ENCODE measurements around the gene PTPRG.

PTPRG gene

GRCh38 chr3:61924090-61924735, 362.8 kb downstream of the PTPRG start:
- H3K36me3 ChIP-seq (ENCODE audit: insufficient read depth, low read depth, low read length), result no peaks in the 10 kb centered on the region
- H3K9ac ChIP-seq (ENCODE audit: low read depth, low read length), result no peak overlapping the region
- H3K27me3 ChIP-seq (ENCODE audit: insufficient read depth, low read length), result no peaks in the 10 kb centered on the region
- H3K9me3 ChIP-seq (ENCODE audit: insufficient read depth, low read depth, low read length), result no peaks in the 10 kb centered on the region
- H3K4me3 ChIP-seq (ENCODE audit: low read length), result no peak overlapping the region
- H3K27ac ChIP-seq (ENCODE audit: low read length), result no peak overlapping the region
- H3K4me1 ChIP-seq (ENCODE audit: insufficient read depth, low read length), result peaks cover 21% of the 10 kb centered on the region

- Histone ChIP-seq H3K4me1 (ENCODE audit: insufficient read depth, low read length) (peaks cover 21% of the 10 kb centered on the region), H3K27ac (ENCODE audit: low read length) (no peak overlapping the region)
Observed at GRCh38 chr3:61924991-61925390, 363.6 kb downstream of the PTPRG start.

GRCh38 chr3:61925721-61926120, 364.4 kb downstream of the PTPRG start:
- Histone ChIP-seq H3K36me3 (ENCODE audit: insufficient read depth, low read depth, low read length) (no peaks in the 10 kb centered on the region), H3K4me3 (ENCODE audit: low read length) (no peak overlapping the region), H3K4me1 (ENCODE audit: insufficient read depth, low read length) (peaks cover 21% of the 10 kb centered on the region), H3K27ac (ENCODE audit: low read length) (no peak overlapping the region), H3K9me3 (ENCODE audit: insufficient read depth, low read depth, low read length) (no peaks in the 10 kb centered on the region), H3K9ac (ENCODE audit: low read depth, low read length) (no peak overlapping the region), H3K27me3 (ENCODE audit: insufficient read depth, low read length) (no peaks in the 10 kb centered on the region)

More at GRCh38 chr3:61924991-61925390, 363.6 kb downstream of the PTPRG start:
- H3K36me3 ChIP-seq (ENCODE audit: insufficient read depth, low read depth, low read length), result no peaks in the 10 kb centered on the region
- H3K4me3 ChIP-seq (ENCODE audit: low read length), result no peak overlapping the region
- H3K27me3 ChIP-seq (ENCODE audit: insufficient read depth, low read length), result no peaks in the 10 kb centered on the region
- H3K9ac ChIP-seq (ENCODE audit: low read depth, low read length), result no peak overlapping the region
- H3K9me3 ChIP-seq (ENCODE audit: insufficient read depth, low read depth, low read length), result no peaks in the 10 kb centered on the region

GRCh38 chr3:61926923-61927322, 365.6 kb downstream of the PTPRG start:
- Histone ChIP-seq H3K9ac (ENCODE audit: low read depth, low read length) (no peak overlapping the region), H3K4me3 (ENCODE audit: low read length) (no peak overlapping the region), H3K36me3 (ENCODE audit: insufficient read depth, low read depth, low read length) (no peaks in the 10 kb centered on the region), H3K4me1 (ENCODE audit: insufficient read depth, low read length) (peaks cover 21% of the 10 kb centered on the region), H3K27me3 (ENCODE audit: insufficient read depth, low read length) (no peaks in the 10 kb centered on the region), H3K27ac (ENCODE audit: low read length) (no peak overlapping the region), H3K9me3 (ENCODE audit: insufficient read depth, low read depth, low read length) (no peaks in the 10 kb centered on the region)

GRCh38 chr3:61927332-61927731, 366.0 kb downstream of the PTPRG start:
- no peak overlapping the region for H3K27ac ChIP-seq (ENCODE audit: low read length)

GRCh38 chr3:61928039-61928438, 366.7 kb downstream of the PTPRG start:
- Histone ChIP-seq H3K9ac (ENCODE audit: low read depth, low read length) (no peak overlapping the region), H3K27ac (ENCODE audit: low read length) (no peak overlapping the region), H3K27me3 (ENCODE audit: insufficient read depth, low read length) (no peaks in the 10 kb centered on the region), H3K4me1 (ENCODE audit: insufficient read depth, low read length) (peaks cover 25% of the 10 kb centered on the region), H3K36me3 (ENCODE audit: insufficient read depth, low read depth, low read length) (no peaks in the 10 kb centered on the region), H3K9me3 (ENCODE audit: insufficient read depth, low read depth, low read length) (no peaks in the 10 kb centered on the region), H3K4me3 (ENCODE audit: low read length) (no peak overlapping the region)

More at GRCh38 chr3:61927332-61927731, 366.0 kb downstream of the PTPRG start:
- Histone ChIP-seq H3K9ac (ENCODE audit: low read depth, low read length) (no peak overlapping the region), H3K27me3 (ENCODE audit: insufficient read depth, low read length) (no peaks in the 10 kb centered on the region), H3K9me3 (ENCODE audit: insufficient read depth, low read depth, low read length) (no peaks in the 10 kb centered on the region), H3K36me3 (ENCODE audit: insufficient read depth, low read depth, low read length) (no peaks in the 10 kb centered on the region), H3K4me1 (ENCODE audit: insufficient read depth, low read length) (peaks cover 23% of the 10 kb centered on the region), H3K4me3 (ENCODE audit: low read length) (no peak overlapping the region)

GRCh38 chr3:61928776-61929314, 367.5 kb downstream of the PTPRG start:
- no peak overlapping the region for H3K9ac ChIP-seq (ENCODE audit: low read depth, low read length)
- no peak overlapping the region for H3K4me3 ChIP-seq (ENCODE audit: low read length)
- H3K4me1 ChIP-seq (ENCODE audit: insufficient read depth, low read length), result peaks cover 23% of the 10 kb centered on the region
- no peaks in the 10 kb centered on the region for H3K9me3 ChIP-seq (ENCODE audit: insufficient read depth, low read depth, low read length)
- no peaks in the 10 kb centered on the region for H3K36me3 ChIP-seq (ENCODE audit: insufficient read depth, low read depth, low read length)
- no peak overlapping the region for H3K27ac ChIP-seq (ENCODE audit: low read length)
- H3K27me3 ChIP-seq (ENCODE audit: insufficient read depth, low read length), result no peaks in the 10 kb centered on the region

- Histone ChIP-seq H3K9me3 (ENCODE audit: insufficient read depth, low read depth, low read length) (no peaks in the 10 kb centered on the region), H3K27me3 (ENCODE audit: insufficient read depth, low read length) (no peaks in the 10 kb centered on the region), H3K4me1 (ENCODE audit: insufficient read depth, low read length) (peaks cover 16% of the 10 kb centered on the region; the same call in 1 of the 2 replicates), H3K9ac (ENCODE audit: low read depth, low read length) (no peak overlapping the region), H3K4me3 (ENCODE audit: low read length) (no peak overlapping the region), H3K27ac (ENCODE audit: low read length) (no peak overlapping the region), H3K36me3 (ENCODE audit: insufficient read depth, low read depth, low read length) (no peaks in the 10 kb centered on the region)
Observed at GRCh38 chr3:61929617-61930016, 368.2 kb downstream of the PTPRG start.

GRCh38 chr3:61932499-61932898, 371.1 kb downstream of the PTPRG start:
- Histone ChIP-seq H3K4me1 (ENCODE audit: insufficient read depth, low read length) (peaks cover 15% of the 10 kb centered on the region), H3K9me3 (ENCODE audit: insufficient read depth, low read depth, low read length) (no peaks in the 10 kb centered on the region), H3K36me3 (ENCODE audit: insufficient read depth, low read depth, low read length) (no peaks in the 10 kb centered on the region), H3K4me3 (ENCODE audit: low read length) (no peak overlapping the region), H3K27me3 (ENCODE audit: insufficient read depth, low read length) (no peaks in the 10 kb centered on the region), H3K27ac (ENCODE audit: low read length) (no peak overlapping the region), H3K9ac (ENCODE audit: low read depth, low read length) (no peak overlapping the region)

GRCh38 chr3:61933798-61934504, 372.6 kb downstream of the PTPRG start:
- no peak overlapping the region for H3K4me3 ChIP-seq (ENCODE audit: low read length)
- no peak overlapping the region for H3K27ac ChIP-seq (ENCODE audit: low read length)
- peaks cover 15% of the 10 kb centered on the region for H3K4me1 ChIP-seq (ENCODE audit: insufficient read depth, low read length)
- no peak overlapping the region for H3K9ac ChIP-seq (ENCODE audit: low read depth, low read length)
- H3K9me3 ChIP-seq (ENCODE audit: insufficient read depth, low read depth, low read length), result no peaks in the 10 kb centered on the region
- no peaks in the 10 kb centered on the region for H3K27me3 ChIP-seq (ENCODE audit: insufficient read depth, low read length)
- no peaks in the 10 kb centered on the region for H3K36me3 ChIP-seq (ENCODE audit: insufficient read depth, low read depth, low read length)

GRCh38 chr3:61934505-61934871, 373.1 kb downstream of the PTPRG start:
- no peaks in the 10 kb centered on the region for H3K27me3 ChIP-seq (ENCODE audit: insufficient read depth, low read length)
- H3K36me3 ChIP-seq (ENCODE audit: insufficient read depth, low read depth, low read length), result no peaks in the 10 kb centered on the region
- no peak overlapping the region for H3K9ac ChIP-seq (ENCODE audit: low read depth, low read length)
- no peaks in the 10 kb centered on the region for H3K9me3 ChIP-seq (ENCODE audit: insufficient read depth, low read depth, low read length)
- H3K4me1 ChIP-seq (ENCODE audit: insufficient read depth, low read length), result peaks cover 15% of the 10 kb centered on the region
- no peak overlapping the region for H3K4me3 ChIP-seq (ENCODE audit: low read length)
- no peak overlapping the region for H3K27ac ChIP-seq (ENCODE audit: low read length)

- Histone ChIP-seq H3K27me3 (ENCODE audit: insufficient read depth, low read length) (no peaks in the 10 kb centered on the region), H3K36me3 (ENCODE audit: insufficient read depth, low read depth, low read length) (no peaks in the 10 kb centered on the region), H3K9me3 (ENCODE audit: insufficient read depth, low read depth, low read length) (no peaks in the 10 kb centered on the region), H3K9ac (ENCODE audit: low read depth, low read length) (no peak overlapping the region), H3K4me3 (ENCODE audit: low read length) (no peak overlapping the region), H3K4me1 (ENCODE audit: insufficient read depth, low read length) (peaks cover 15% of the 10 kb centered on the region), H3K27ac (ENCODE audit: low read length) (no peak overlapping the region)
Observed at GRCh38 chr3:61935814-61936213, 374.4 kb downstream of the PTPRG start.

Measured in iPS-20b (cell line).